Measurements from ENCODE around the gene HYKK.
A peak's percentile ranks its signal among the peaks of the same experiment; 100 is the strongest.
"Not testable (repeated sequence)": the region's sequence is repeated elsewhere in the genome, so short reads cannot be mapped to it uniquely, and the experiment has no call there.

Gene HYKK

GRCh38 chr15:78540871-78541743 is 33.7 kb downstream of the HYKK start:
- DNase-seq: no peak

GRCh38 chr15:78541744-78542034 is 34.3 kb downstream of the HYKK start:
- no peak for DNase-seq

DNA sequence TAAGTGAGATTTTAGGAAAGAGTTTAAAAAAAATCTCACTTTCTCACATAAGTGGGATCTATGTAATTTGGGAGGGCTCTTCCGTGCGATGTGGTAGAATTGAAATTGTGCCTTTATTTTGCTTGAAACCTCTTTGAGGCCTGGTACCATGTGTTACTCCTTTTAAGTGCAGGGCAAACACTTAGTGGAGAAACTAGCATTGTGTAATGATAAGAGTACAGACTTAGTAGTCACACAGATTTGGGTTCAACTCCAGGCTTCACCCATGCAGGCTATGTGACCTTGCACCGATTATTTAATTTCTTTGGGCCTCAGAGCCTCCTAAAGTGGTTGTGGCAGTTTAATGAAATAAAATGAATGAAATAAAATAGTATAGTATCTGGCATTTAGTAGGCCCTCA is 35.3 kb downstream of the HYKK start:
- DNase-seq: no peak

DNA sequence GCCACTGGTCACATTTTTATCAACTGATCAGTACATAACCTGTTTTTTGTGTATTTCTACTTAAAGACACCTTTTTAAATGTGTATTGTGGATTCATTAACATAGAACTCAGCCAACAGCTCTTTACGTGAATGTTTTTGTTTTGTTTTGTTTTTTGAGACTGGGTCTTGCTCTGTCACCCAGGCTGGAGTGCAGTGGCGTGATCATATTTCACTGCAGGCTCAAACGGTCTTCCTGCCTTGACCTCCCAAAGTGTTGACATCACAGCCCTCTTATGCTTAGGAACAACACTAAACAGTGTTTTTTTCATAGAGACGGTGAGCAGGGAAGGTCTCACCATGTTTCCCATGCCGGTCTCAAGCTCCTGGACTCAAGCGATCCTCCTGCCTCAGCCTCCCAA is 42.8 kb downstream of the HYKK start:
- no peak for DNase-seq

DNA sequence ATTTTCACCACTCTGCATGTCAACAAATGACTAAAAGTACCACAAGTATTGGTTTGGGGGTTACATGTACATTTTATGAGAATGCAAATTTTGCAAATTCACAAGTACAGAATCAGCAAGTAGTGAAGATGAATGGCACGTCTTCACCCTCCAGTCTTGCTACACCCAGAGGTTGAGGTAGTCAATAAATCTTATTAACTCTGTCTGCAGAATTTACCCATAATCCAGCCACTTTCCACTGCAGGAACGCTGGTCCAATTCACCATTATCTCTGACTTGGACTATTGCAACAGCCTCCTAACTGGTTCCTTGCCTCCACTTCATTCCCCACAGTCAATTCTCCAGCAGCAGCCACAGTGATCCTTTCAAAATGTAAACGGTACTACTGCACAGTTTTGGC is 43.4 kb downstream of the HYKK start:
- no peak for DNase-seq

- no peak for DNase-seq
These were observed 44.5 kb downstream of the HYKK start for GRCh38 chr15:78551902-78552301.

DNA sequence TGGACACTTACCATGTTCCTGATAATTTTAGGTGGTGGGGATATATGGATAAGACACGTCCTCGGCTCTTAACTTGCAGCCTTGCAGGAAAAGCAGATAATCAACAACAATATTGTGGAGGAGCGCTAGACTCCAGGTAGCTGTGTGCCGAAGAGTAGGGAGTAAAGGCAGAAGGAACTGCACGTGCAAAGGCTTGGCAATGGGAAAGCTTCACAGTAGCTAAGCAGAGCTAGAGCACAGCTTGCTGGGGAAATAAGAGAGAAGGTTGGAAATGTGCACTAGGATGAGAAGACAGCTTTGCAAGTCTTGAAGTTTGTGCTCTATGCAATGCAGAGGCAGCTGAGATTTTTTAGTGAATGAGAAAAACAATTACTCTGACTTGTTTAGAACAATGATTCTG is 45.2 kb downstream of the HYKK start:
- DNase-seq: no peak

- DNase-seq: not testable (repeated sequence)
These were observed 52.8 kb downstream of the HYKK start for GRCh38 chr15:78560201-78560600.

- no peak for DNase-seq
These were observed 54.1 kb downstream of the HYKK start for GRCh38 chr15:78561490-78561889.

GRCh38 chr15:78563092-78563491 is 55.7 kb downstream of the HYKK start:
- DNase-seq: no peak

GRCh38 chr15:78564743-78565096 is 57.3 kb downstream of the HYKK start:
- DNase-seq: no peak

DNA sequence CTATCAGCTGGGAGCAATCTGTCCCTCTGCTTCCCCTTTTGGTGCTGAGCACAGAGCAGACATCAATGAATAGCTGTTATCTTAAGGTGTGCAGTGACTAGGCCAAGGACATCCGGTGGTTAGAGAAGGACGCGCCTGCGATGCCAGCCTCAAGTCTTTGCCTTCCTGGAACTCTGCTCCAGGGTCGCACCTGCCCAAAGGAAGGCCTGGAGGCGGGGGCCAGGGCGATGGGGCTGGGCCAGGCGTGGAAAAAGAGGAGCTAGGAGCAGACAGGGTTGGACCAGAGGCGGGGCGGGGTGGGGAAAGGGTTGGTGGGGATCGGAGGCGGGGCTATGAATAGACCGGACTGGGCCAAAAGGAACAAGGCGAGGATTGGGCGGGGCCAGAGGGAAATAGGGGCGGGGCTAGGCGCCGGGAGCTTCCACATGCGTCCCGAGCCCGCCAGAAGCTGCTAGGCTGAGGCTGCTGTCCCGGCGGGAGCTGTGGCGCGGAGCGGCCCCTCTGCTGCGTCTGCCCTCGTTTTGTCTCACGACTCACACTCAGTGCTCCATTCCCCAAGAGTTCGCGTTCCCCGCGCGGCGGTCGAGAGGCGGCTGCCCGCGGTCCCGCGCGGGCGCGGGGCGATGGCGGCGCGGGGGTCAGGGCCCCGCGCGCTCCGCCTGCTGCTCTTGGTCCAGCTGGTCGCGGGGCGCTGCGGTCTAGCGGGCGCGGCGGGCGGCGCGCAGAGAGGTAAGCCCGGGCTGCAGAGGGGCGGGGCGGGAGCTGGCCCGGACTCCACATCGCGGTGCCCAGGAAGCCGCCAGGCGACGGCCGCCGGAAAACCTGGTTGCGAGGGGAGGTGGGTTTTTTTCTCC is 57.9 kb downstream of the HYKK start, which contains the start of gene CHRNA5:
Gene CHRNA5 (plus strand): TSS at position 424 of the 854 bp plus-strand sequence. CDS start 200 bp downstream, at position 624.
- DNase-seq: peak; percentile 34

GRCh38 chr15:78565951-78566774 is 58.8 kb downstream of the HYKK start:
- no peak for DNase-seq

DNA sequence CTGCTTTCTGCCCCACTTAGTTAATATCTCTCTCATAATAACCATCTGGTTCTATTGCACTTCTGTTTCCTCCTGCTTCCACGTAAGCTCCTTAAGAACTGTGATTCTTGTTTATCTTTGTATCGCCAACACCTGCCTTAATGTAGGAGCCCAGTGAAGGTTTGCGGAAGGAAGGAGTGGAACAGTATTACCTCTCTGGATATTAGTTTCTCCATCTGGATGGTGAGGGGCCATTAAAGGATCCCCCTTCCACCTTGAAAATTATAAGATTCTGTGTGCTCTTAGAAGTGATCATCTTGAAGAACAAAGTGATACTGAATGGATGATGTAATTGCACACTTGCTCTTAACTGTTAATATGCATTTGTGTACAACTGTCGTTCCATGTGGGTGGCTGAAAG is 60.2 kb downstream of the HYKK start:
- no peak for DNase-seq

DNA sequence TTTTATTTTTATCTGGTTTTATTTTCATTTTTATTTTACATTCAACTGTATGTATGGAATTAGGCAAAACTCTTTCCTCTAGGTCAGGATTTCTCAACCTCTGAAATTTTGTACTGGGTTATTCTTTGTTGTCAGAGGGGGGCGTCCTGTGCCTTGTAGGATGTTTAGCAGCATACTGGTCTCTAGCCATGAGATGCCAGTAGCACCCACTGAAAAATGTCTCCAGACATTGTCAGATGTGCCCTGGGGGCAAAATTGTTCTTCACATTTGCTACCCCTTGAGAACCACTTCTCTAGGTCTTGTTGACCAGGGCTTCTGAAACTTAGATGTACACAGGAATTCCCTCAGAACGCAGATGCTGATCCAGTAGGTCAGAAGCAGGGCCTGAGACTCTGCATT is 63.3 kb downstream of the HYKK start:
- no peak for DNase-seq

DNA sequence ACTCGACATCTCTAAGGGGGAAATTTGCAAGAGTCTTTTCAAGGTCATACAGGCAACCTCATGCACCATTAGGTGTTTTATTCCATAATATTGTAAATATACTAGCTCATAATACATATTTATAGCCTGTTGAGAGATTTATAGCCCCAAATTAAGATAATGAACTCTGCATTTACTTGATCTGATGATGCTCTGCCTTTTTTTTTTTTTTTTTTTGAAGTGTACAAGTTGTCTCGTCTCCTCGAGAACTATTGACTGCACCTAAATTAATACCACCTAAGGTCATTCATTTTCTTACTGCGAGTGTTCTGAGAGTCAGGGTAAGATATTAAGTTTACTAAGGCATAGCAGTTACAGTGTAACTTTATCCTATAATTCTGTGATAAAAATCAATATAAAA is 64.0 kb downstream of the HYKK start:
- no peak for DNase-seq

GRCh38 chr15:78573416-78573815 is 66.0 kb downstream of the HYKK start:
- no peak for DNase-seq

DNA sequence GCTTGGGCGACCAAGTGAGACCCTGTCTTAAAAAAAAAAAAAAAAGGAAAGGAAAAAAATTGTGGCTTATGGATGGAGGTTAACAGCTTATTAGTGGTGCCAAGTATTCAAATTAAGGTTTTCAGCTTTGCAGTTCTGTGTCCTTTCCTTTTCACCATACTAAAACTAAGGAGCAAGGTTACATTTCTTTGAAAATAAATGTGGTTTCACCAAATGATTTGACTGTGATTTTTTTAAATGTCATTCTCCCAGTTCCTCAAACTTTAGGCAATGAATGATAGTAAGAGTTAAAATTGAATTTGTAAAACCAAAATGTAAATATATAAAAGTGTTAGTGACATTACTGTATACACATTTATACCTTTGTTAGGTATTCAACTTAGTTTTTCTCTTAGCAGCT is 67.6 kb downstream of the HYKK start:
- no peak for DNase-seq
